HepG2 (cell line): ENCODE data around the gene WDR37. TPM values are rescaled to one million over a fixed set of nuclear protein-coding genes. Genes with fewer than 3 reads are reported as not detected.

ENCODE experiments used
- ATAC-seq: fragments of 200-7000 bp; cut with Tn5 transposase; 3 replicates; pipeline ENCODE4 v1.9.1; 2020; ENCODE audit warnings: mild to moderate bottlenecking, moderate library complexity
- BruUV-seq: library from RNA; stranded (reverse); fragments of 400-500 nt; replicated peaks from 2 replicates; lab custom pipeline; 2021; lab: Mats Ljungman, UMichigan
- CTCF ChIA-PET: fragments of 300-600 bp; formaldehyde crosslinking; extraction: SDS; loops from one replicate; lab custom pipeline; 2021; ENCODE audit warnings: low total read pairs, inconsistent platforms, low intra/inter-chr PET ratio; lab: Yijun Ruan, JAX
- POLR2A ChIA-PET: fragments of 350-600 bp; sonication (Branson Sonifier 250); formaldehyde crosslinking; loops from one replicate; lab custom pipeline; 2020; ENCODE audit warnings: antibody characterized with exemption, inconsistent platforms; lab: Yijun Ruan, JAX
- DNase-seq: peaks from one replicate; pipeline ENCODE4 v3.0.0-alpha.2; 2015; ENCODE audit warnings: low spot score
- FAIRE-seq: peaks from 3 replicates; lab custom pipeline; 2011; peaks lifted over from hg19 to GRCh38; lab: Jason Lieb, UNC
- H2AFZ ChIP-seq: one replicate; pipeline ENCODE4 v1.6.1; 2011; ENCODE audit warnings: low read length, inconsistent platforms
- H3K27ac ChIP-seq: fragments of 300-600 bp; 3 replicates; pipeline ENCODE4 v1.8.0; 2011; ENCODE audit warnings: mixed run types, mild to moderate bottlenecking, mixed read lengths, low read length, inconsistent platforms; ENCODE audit not compliant: insufficient read depth; ENCODE audit errors: extremely low read length
- H3K27me3 ChIP-seq, 2 experiments: fragments of 200-600 bp in 1 of 2; 2 replicates in 1 of 2; 3 replicates in 1 of 2; pipeline versions ENCODE4 v1.6.0 to v1.8.0; 2011; ENCODE audit warnings: low read length in 2 of 2, mild to moderate bottlenecking in 2 of 2, moderate library complexity in 2 of 2, inconsistent platforms in 1 of 2; ENCODE audit not compliant: insufficient read depth in 2 of 2, control insufficient read depth in 1 of 2
- H3K36me3 ChIP-seq, 2 experiments: fragments of 200-600 bp in 1 of 2; replicated peaks in 1 of 2; 2 replicates in 1 of 2; 3 replicates in 1 of 2; pipeline versions ENCODE4 v1.5.1 to v1.8.0; 2011; ENCODE audit warnings: low read length in 2 of 2, inconsistent platforms in 1 of 2; ENCODE audit not compliant: insufficient read depth in 2 of 2, control insufficient read depth in 1 of 2
- H3K4me1 ChIP-seq: 2 replicates; pipeline ENCODE4 v1.5.1; 2012; ENCODE audit warnings: low read length, inconsistent platforms; ENCODE audit not compliant: insufficient read depth
- H3K4me2 ChIP-seq: 2 replicates; pipeline ENCODE4 v1.6.0; 2011; ENCODE audit warnings: low read depth, low read length, inconsistent platforms
- H3K4me3 ChIP-seq, 3 experiments: fragments of 200-600 bp in 1 of 3; sonication (generic), shearing (Covaris generic) in 1 of 3; replicated peaks in 1 of 3; 2 replicates each; pipeline ENCODE4 v1.5.1; 2011 to 2016; ENCODE audit warnings: low read length in 3 of 3, inconsistent platforms in 2 of 3, low read depth in 2 of 3, mild to moderate bottlenecking in 2 of 3, control low read depth in 1 of 3, mixed read lengths in 1 of 3; ENCODE audit not compliant: insufficient read depth in 1 of 3
- H3K79me2 ChIP-seq: one replicate; pipeline ENCODE4 v1.6.1; 2011; ENCODE audit warnings: low read length, inconsistent platforms; ENCODE audit not compliant: insufficient read depth
- H3K9ac ChIP-seq: 2 replicates; pipeline ENCODE4 v1.6.0; 2011; ENCODE audit warnings: mild to moderate bottlenecking, low read depth, low read length, inconsistent platforms; ENCODE audit not compliant: insufficient read depth
- H3K9me3 ChIP-seq: 2 replicates; pipeline ENCODE4 v1.5.1; 2012; ENCODE audit warnings: mild to moderate bottlenecking, low read length
- H4K20me1 ChIP-seq: 2 replicates; pipeline ENCODE4 v1.6.0; 2011; ENCODE audit warnings: inconsistent platforms, mild to moderate bottlenecking, low read length, moderate library complexity; ENCODE audit not compliant: insufficient read depth
- BRD4 ChIP-seq: sonication (generic); formaldehyde crosslinking; IDR thresholded peaks from 2 replicates; pipeline ENCODE4 v1.4.0; 2020; ENCODE audit warnings: missing genetic modification reagents
- CHCHD3 ChIP-seq: sonication (generic); formaldehyde crosslinking; IDR thresholded peaks from 2 replicates; pipeline ENCODE4 v1.8.0; 2022; ENCODE audit warnings: mild to moderate bottlenecking, missing genetic modification reagents, moderate library complexity
- EED ChIP-seq: sonication (generic); formaldehyde crosslinking; IDR thresholded peaks from 2 replicates; pipeline ENCODE4 v1.5.0; 2020; ENCODE audit warnings: mild to moderate bottlenecking, missing genetic modification reagents
- ELF3 ChIP-seq: IDR thresholded peaks from 2 replicates; pipeline ENCODE4 v1.6.1; 2016; ENCODE audit warnings: missing genetic modification reagents, missing compliant biosample characterization
- MED13 ChIP-seq: sonication (generic); formaldehyde crosslinking; IDR thresholded peaks from 2 replicates; pipeline ENCODE4 v1.5.0; 2020; ENCODE audit warnings: missing genetic modification reagents
- NBN ChIP-seq: fragments of 450-650 bp; conservative IDR thresholded peaks from 2 replicates; pipeline ENCODE4 v1.6.1; 2017
- NFKB2 ChIP-seq: sonication (generic); formaldehyde crosslinking; IDR thresholded peaks from 2 replicates; pipeline ENCODE4 v1.4.0; 2020; ENCODE audit warnings: missing genetic modification reagents, borderline replicate concordance
- PAX8 ChIP-seq: sonication (generic); formaldehyde crosslinking; IDR thresholded peaks from 2 replicates; pipeline ENCODE4 v1.8.0; 2022; ENCODE audit warnings: mild to moderate bottlenecking, missing genetic modification reagents, borderline replicate concordance
- SAP130 ChIP-seq: IDR thresholded peaks from 2 replicates; pipeline ENCODE4 v1.6.1; 2016; ENCODE audit warnings: low read depth
- SP2 ChIP-seq: sonication (generic); formaldehyde crosslinking; IDR thresholded peaks from 2 replicates; pipeline ENCODE4 v1.5.1; 2020; ENCODE audit warnings: mild to moderate bottlenecking, missing genetic modification reagents
- ZBTB20 ChIP-seq: sonication (generic); formaldehyde crosslinking; IDR thresholded peaks from 2 replicates; pipeline ENCODE4 v1.8.1; 2023; ENCODE audit warnings: missing genetic modification reagents, low read depth, mild to moderate bottlenecking, borderline replicate concordance
- ZNF317 ChIP-seq: sonication (generic); formaldehyde crosslinking; IDR thresholded peaks from 2 replicates; pipeline ENCODE4 v1.5.0; 2020; ENCODE audit warnings: mild to moderate bottlenecking, missing genetic modification reagents
- ZNF337 ChIP-seq: sonication (generic); formaldehyde crosslinking; IDR thresholded peaks from 2 replicates; pipeline ENCODE4 v1.5.1; 2020; ENCODE audit warnings: missing genetic modification reagents, low read depth, mild to moderate bottlenecking, borderline replicate concordance
- ZNF564 ChIP-seq: sonication (generic); formaldehyde crosslinking; IDR thresholded peaks from 2 replicates; pipeline ENCODE4 v1.8.1; 2023; ENCODE audit warnings: mild to moderate bottlenecking, missing genetic modification reagents
- ZNF605 ChIP-seq: sonication (generic); formaldehyde crosslinking; IDR thresholded peaks from 2 replicates; pipeline ENCODE4 v1.8.0; 2022; ENCODE audit warnings: mild to moderate bottlenecking, missing genetic modification reagents
- ZNF780A ChIP-seq: sonication (generic); formaldehyde crosslinking; IDR thresholded peaks from 2 replicates; pipeline ENCODE4 v1.8.0; 2022; ENCODE audit warnings: mild to moderate bottlenecking, missing genetic modification reagents, moderate library complexity
- ZNF782 ChIP-seq: sonication (generic); formaldehyde crosslinking; IDR thresholded peaks from 2 replicates; pipeline ENCODE4 v1.4.0; 2020; ENCODE audit warnings: missing genetic modification reagents, mild to moderate bottlenecking, borderline replicate concordance
- ZNF788 ChIP-seq: sonication (generic); formaldehyde crosslinking; IDR thresholded peaks from 2 replicates; pipeline ENCODE4 v1.5.0; 2020; ENCODE audit warnings: mild to moderate bottlenecking, missing genetic modification reagents, borderline replicate concordance
- WGBS: methylation state at CpG from one replicate; pipeline ENCODE4 v1.1.6; 2017; ENCODE audit warnings: low lambda C conversion rate; 5-methylcytosine and 5-hydroxymethylcytosine counted together
- in situ Hi-C: cut with HindIII; loops from 2 replicates; pipeline ENCODE4 v1.10.0; 2017; ENCODE audit warnings: low pct_unique_long_range_greater_than_20kb; ENCODE audit not compliant: extremely low pct_ligation_motif_present
- intact Hi-C: fragments of 100-400 bp; cut with micrococcal nuclease; formaldehyde crosslinking; loops from one replicate; pipeline ENCODE4 v1.10.0; 2022; ENCODE audit not compliant: unreplicated experiment
- polyA plus RNA-seq, 8 experiments: library from polyadenylated mRNA; depleted of rRNA in 3 of 8; stranded (reverse) in 7 of 8; unstranded in 1 of 8; fragments of >200 nt; fragmentation: Illumina TruSeq in 4 of 8; extraction: Trizol in 4 of 8; gene quantifications; 2 replicates each; pipeline versions ENCODE4 v1.2.1 to v1.2.3, GENCODE V29; 2011 to 2016; ENCODE audit warnings: low read depth in 4 of 8, missing spikeins in 1 of 8, mixed read lengths in 1 of 8; ENCODE audit not compliant: insufficient read depth in 1 of 8
- total RNA-seq, 5 experiments: library from RNA; depleted of rRNA; stranded (reverse); fragments of >200 nt; fragmentation: Illumina TruSeq; extraction: Trizol; gene quantifications; 2 replicates each; pipeline ENCODE4 v1.2.3, GENCODE V29; 2016; ENCODE audit warnings: low read depth in 1 of 5
- TF ChIP-seq, protein P1 (sequence below): sonication (generic); formaldehyde crosslinking; IDR thresholded peaks from 2 replicates; pipeline ENCODE4 v1.9.0; 2022; ENCODE audit warnings: missing genetic modification reagents, mild to moderate bottlenecking, borderline replicate concordance

The WDR37 gene
- total and polyA plus RNA-seq, 2 of the 13 experiments (the other 11 are each of a cell fraction or from before 2014, with no cell fraction given) = 5.9 to 7.5 TPM

DNA sequence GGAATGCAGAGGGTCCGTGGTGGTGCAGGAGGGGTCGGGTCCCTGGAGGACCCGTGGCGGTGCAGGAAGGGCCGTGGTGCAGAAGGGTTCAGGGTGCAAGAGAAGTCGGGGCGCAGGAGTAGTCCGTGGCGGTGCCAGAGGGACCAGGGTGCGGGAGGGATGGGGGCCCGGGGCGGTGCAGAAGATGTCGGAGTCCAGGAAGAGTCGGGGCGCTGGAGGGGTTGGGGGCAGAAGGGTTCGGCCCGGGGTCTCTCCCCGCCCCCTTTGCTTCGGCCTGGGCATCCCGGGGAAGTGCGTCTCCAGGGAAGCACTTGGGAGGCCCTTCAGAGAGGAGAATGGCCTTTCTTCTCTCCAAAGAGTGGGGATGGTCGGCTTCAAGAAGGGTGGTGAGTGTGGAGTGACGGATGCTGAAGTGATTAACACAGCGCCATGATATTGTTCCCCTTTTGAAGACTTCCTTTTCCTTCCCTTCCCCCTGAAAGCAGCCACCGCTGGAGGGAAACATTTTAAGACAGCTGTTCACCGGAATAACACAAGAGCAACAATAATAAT, 997 bp downstream of the WDR37 start:
- FAIRE-seq (no peak), DNase-seq (no peak), ATAC-seq (peak; percentile 39)
- H3K36me3 ChIP-seq = peaks cover 1 to 25% of the 10 kb centered on the region in 2 experiments; a peak in 3 of 5 replicates
- H3K27ac ChIP-seq = peak overlapping the region; percentile 80
- H3K9me3 ChIP-seq = no peaks in the 10 kb centered on the region
- H3K4me2 ChIP-seq = peak overlapping the region; percentile 81
- CTCF ChIA-PET = no interaction called here
- BruUV-seq = no TSS peak
- POLR2A ChIA-PET = interaction anchor here (1.0 kb wide), 1 partner anchor 8 kb away, joined by 6 read pairs; the partner anchor contains the start of gene IDI1
- peak overlapping the region; percentile 87 for H3K9ac ChIP-seq
- peaks cover 48% of the 10 kb centered on the region for H3K4me1 ChIP-seq
- WGBS = under 1% methylated on average over 16 of the region's 26 CpGs
- H2AFZ ChIP-seq = no peak overlapping the region
- H4K20me1 ChIP-seq = peaks cover 9% of the 10 kb centered on the region
- intact Hi-C loops = no loop called here
- in situ Hi-C loops = no loop called here
- H3K27me3 ChIP-seq = no peaks in the 10 kb centered on the region
- H3K4me3 ChIP-seq = peak overlapping the region; percentile 80 to 100 (median 99)
- TF ChIP-seq EED (CRISPR knock-in tag) = 0 out of 2 replicates have a peak, but pooled peaks have one; percentile 12
- 0 out of 2 replicates have a peak, but pooled peaks have one; percentile 2 for TF ChIP-seq ZNF337 (CRISPR knock-in tag)
- TF ChIP-seq BRD4 (CRISPR knock-in tag) = peak; percentile 6; the same call in 1 of the 2 replicates
- peak; percentile 0; the same call in 1 of the 2 replicates for TF ChIP-seq ZNF317 (CRISPR knock-in tag)
- TF ChIP-seq CHCHD3 (CRISPR knock-in tag) = 0 out of 2 replicates have a peak, but pooled peaks have one; percentile 15
- no peak for TF ChIP-seq ZNF564 (CRISPR knock-in tag)
- TF ChIP-seq SAP130 (CRISPR knock-in tag) = no peak
- TF ChIP-seq ZNF782 (CRISPR knock-in tag) = 0 out of 2 replicates have a peak, but pooled peaks have one; percentile 10
- no peak for TF ChIP-seq ZNF605
- TF ChIP-seq ELF3 = no peak
- TF ChIP-seq ZBTB20 (CRISPR knock-in tag) = 0 out of 2 replicates have a peak, but pooled peaks have one; percentile 4
- TF ChIP-seq ZNF788 (CRISPR knock-in tag) = 0 out of 2 replicates have a peak, but pooled peaks have one; percentile 8
- TF ChIP-seq MED13 (CRISPR knock-in tag) = 0 out of 2 replicates have a peak, but pooled peaks have one; percentile 0
- TF ChIP-seq NBN = no peak
- TF ChIP-seq ZNF780A (CRISPR knock-in tag) = 0 out of 2 replicates have a peak, but pooled peaks have one; percentile 4
- no peak for TF ChIP-seq NFKB2
- no peak for TF ChIP-seq SP2 (CRISPR knock-in tag)
- TF ChIP-seq PAX8 (CRISPR knock-in tag) = no peak
- TF ChIP-seq, protein P1, sequence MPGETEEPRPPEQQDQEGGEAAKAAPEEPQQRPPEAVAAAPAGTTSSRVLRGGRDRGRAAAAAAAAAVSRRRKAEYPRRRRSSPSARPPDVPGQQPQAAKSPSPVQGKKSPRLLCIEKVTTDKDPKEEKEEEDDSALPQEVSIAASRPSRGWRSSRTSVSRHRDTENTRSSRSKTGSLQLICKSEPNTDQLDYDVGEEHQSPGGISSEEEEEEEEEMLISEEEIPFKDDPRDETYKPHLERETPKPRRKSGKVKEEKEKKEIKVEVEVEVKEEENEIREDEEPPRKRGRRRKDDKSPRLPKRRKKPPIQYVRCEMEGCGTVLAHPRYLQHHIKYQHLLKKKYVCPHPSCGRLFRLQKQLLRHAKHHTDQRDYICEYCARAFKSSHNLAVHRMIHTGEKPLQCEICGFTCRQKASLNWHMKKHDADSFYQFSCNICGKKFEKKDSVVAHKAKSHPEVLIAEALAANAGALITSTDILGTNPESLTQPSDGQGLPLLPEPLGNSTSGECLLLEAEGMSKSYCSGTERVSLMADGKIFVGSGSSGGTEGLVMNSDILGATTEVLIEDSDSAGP (CRISPR knock-in tag) = peak; percentile 53; the same call in 1 of the 2 replicates
- TF ChIP-seq, all 625 proteins: peak for 11
- peaks cover 89% of the 10 kb centered on the region for H3K79me2 ChIP-seq
